CD4-positive, alpha-beta T cell treated with Interleukin-17A for 4 hours (primary cell): ENCODE results near the gene HCAR3.
"Not testable (repeated sequence)": the region's sequence is repeated elsewhere in the genome, so short reads cannot be mapped to it uniquely, and the experiment has no call there.

ENCODE experiments used
- DNase-seq: peaks from one replicate; pipeline ENCODE4 v3.0.0-alpha.2; 2020; ENCODE audit warnings: mixed read lengths

Gene HCAR3

DNA sequence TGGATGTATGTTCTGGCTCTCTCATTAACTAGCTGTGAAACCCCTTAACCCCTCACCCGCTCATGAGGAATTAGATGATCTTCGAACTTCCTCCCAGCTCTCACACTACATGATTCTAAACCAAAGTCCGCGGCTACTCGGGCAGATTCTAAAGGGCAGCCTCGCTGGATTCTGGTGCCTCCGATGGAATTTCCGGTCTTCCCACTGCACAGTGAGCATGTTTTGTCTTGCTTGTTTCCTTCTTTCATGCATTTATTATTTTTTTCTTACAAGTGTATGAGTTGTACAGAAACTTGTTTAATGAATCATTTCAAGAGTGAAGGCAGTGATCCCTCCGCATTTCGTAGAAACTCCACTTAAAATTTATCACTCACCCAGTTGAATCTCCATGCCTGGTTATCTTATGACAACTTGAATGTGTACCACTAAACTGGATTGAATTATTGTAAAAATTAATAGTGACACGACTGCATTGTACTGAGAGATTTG lies 4.5 kb upstream of the HCAR3 start:
- no peak for DNase-seq

DNA sequence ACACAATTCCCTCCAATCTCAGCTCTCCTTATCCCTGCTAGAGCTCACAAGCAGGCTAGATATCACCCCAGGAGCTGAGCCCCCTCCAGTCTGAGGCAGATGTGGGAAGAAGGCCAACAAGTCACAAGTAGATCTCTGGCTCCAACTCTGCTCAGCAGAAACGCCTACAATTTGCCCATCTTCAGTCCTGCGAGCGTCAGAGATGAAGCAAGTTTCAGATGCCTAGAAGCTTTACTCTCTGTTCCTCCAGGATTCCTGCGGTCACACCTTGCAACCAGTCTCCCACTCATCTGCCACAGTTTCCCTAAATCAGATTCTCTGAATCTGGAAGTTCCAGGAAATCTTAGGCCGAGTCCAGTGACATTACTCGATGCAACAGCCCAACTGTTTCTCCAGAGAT lies 1.4 kb downstream of the HCAR3 start:
- DNase-seq, result not testable (repeated sequence)

DNA sequence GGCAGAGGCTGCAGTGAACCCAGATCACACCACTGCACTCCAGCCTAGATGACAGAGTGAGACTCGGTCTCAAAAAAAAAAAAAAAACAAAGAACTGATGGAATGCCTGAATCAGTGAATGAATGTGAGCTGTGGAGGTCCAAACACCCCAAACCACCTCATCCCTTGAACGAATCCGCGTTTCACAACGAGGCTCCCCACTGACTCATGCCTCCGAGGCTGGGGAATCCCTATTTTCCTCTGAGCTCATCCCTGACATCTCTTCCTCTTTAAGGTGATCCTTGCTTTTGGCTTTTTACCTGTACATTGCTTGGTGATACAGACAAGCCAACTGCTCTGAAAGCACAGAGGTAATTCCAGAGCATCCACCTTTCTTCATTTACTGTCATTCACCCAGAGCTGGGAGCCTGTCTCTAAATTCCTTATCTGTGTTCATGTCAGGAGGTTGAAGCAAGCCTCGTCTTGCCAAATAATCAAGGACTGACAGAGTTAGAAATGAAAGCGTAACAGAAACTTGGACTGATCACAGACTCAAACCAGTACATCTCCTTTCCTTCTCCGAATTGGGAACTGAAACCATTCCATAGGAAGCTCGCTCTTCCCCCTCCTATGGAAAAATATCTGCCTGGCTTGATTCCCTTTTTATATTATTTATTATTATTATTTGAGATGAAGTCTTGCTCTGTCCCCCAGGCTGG lies 3.0 kb downstream of the HCAR3 start:
- not testable (repeated sequence) for DNase-seq

DNA sequence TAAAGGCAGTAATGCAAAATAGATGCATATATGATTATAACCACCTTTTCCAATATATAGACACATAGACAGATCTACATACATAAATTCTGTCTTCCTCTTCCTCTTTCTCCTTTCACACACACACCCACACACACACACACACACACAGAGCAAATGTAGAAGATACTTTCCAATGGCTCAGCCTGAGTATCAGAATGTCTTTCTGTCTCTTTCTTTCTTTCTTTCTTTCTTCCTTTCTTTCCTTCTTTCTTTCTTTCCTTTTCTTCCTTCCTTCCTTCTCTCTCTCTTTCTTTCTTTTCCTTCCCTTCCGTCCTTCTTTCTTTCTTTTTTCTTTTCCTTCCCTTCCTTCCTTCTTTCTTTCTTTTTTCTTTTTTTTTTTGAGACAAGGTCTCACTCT lies 5.3 kb downstream of the HCAR3 start:
- DNase-seq, result not testable (repeated sequence)

DNA sequence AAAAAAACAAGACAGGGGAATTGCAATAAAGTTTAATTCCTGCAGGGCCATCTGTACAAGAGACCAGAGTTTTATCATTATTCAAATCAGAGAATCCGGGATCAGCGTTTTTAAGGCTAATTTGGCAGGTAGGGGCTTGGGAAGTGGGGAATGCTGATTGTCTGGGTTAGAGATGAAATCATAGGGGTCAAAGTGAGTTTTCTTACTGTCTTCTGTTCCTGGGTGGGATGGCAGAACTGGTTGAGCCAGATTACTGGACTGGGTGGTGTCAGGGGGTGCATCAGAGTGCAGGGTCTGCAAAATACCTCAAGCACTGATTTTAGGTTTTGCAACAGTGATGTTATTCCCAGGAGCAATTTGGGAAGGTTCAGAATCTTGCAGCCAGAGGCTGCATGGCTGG lies 6.3 kb downstream of the HCAR3 start:
- not testable (repeated sequence) for DNase-seq

DNA sequence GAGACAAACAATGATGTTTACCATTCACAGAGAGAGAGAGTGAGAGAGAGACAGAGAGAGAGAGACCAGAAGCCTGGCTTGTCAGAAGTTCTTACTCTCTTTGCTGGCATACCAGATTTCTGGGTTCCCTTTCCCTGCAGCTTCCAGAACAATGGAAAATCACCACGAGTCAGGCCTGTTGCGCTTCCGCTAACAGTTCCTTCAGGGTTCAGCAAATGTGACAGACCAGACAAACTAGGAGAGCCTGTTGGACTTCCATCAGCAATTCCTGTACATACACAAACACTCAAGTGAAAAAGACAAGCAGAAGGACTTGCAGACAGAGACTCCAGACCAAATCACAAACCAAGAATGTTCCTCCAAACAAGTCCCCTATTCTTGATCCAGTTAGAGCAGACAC lies 7.3 kb downstream of the HCAR3 start:
- DNase-seq, result not testable (repeated sequence)

DNA sequence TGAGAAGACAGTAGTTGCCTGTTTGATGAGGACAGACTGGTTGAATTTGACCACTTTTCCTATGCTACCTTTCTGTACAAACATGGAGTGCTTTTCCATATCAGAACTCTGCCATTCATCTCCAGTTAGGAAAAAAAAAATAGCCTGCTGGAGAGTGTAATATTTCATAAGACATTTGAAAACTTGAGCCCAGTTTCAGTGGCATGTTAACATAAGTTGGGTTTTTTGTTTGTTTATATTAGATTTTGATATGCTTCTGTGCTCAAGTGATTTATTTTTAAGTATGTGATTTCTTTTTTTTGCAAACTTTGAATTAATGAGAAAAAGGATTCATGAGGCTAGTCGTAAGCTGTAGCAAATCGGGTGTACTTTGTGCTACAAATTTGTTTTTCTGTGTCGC lies 12.8 kb downstream of the HCAR3 start:
- DNase-seq, result not testable (repeated sequence)

DNA sequence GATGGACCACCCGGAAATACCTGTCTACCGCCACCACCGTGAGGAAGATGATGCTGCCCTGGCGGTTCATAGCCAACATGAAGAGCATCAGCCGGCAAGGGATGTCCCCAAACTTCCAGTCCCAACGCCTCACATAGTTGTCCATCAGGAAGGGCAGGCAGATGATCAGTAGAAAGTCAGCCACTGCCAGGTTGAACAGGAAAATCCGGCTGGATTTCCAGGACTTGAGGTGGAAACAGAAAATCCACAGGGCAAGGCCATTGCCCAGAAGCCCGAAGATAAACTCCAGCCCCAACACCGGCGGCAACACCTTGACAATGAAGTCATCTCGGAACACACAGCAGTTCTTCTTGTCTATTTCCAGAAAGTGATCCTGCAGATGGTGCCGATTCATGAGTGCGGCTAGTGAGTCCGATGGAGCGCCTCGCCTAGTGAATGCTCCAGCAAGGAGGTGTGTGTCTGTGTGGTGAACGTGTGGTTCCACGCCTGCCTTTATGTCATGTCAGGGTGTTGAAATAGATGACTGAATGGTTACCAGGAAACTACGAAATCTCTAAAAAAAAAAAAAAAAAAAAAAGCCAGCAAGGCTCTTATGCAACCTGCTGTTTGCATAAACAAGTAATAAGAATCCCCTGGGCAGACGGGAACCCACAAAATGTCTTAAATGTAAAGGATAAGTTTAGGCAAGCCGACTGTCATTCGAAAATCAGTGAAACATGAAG lies 13.6 kb downstream of the HCAR3 start, which contains the start of gene HCAR2:
Gene HCAR2 (minus strand): TSS at position 468 of the 722 bp plus-strand sequence. CDS start 74 bp downstream, at position 394.
- not testable (repeated sequence) for DNase-seq

DNA sequence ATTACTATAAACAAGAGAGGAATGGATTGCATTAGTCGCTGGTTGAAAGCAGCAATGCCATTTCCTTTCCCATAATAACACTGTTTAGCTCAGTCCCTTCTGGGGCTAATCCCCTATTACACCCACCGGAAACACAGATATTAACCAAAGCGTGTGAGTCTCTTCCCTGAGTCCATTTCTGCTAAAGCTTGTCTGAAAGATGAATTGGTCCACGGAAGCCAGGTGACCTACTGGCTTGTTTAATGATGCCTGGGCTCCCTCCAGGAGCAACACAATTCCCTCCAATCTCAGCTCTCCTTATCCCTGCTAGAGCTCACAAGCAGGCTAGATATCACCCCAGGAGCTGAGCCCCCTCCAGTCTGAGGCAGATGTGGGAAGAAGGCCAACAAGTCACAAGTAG lies 15.1 kb downstream of the HCAR3 start:
- not testable (repeated sequence) for DNase-seq

DNA sequence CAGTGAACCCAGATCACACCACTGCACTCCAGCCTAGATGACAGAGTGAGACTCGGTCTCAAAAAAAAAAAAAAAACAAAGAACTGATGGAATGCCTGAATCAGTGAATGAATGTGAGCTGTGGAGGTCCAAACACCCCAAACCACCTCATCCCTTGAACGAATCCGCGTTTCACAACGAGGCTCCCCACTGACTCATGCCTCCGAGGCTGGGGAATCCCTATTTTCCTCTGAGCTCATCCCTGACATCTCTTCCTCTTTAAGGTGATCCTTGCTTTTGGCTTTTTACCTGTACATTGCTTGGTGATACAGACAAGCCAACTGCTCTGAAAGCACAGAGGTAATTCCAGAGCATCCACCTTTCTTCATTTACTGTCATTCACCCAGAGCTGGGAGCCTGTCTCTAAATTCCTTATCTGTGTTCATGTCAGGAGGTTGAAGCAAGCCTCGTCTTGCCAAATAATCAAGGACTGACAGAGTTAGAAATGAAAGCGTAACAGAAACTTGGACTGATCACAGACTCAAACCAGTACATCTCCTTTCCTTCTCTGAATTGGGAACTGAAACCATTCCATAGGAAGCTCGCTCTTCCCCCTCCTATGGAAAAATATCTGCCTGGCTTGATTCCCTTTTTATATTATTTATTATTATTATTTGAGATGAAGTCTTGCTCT lies 16.4 kb downstream of the HCAR3 start:
- DNase-seq, result not testable (repeated sequence)

DNA sequence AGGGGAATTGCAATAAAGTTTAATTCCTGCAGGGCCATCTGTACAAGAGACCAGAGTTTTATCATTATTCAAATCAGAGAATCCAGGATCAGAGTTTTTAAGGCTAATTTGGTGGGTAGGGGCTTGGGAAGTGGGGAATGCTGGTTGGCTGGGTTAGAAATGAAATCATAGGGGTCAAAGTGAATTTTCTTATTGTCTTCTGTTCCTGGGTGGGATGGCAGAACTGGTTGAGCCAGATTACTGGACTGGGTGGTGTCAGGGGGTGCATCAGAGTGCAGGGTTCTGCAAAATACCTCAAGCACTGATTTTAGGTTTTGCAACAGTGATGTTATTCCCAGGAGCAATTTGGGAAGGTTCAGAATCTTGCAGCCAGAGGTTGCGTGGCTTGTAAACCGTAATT lies 19.7 kb downstream of the HCAR3 start:
- DNase-seq, result not testable (repeated sequence)

DNA sequence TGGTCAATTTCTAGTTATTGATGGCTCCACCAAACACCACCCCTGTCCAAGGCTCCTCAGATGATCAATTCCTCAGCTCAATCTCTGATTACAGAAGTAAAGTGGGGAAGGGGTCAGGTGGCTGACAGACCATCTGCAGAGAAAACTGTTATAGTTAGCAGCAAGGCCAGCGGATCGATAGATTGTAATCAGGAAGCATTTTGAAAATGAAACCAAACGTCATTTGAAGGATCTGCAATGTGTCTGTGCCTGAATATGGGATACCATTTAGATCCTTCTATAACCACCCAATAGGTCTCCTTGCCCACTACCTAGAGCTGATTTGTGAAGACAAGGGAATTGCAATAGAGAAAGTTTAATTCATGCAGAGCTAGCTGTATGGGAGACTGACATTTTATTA lies 25.0 kb downstream of the HCAR3 start:
- no peak for DNase-seq

DNA sequence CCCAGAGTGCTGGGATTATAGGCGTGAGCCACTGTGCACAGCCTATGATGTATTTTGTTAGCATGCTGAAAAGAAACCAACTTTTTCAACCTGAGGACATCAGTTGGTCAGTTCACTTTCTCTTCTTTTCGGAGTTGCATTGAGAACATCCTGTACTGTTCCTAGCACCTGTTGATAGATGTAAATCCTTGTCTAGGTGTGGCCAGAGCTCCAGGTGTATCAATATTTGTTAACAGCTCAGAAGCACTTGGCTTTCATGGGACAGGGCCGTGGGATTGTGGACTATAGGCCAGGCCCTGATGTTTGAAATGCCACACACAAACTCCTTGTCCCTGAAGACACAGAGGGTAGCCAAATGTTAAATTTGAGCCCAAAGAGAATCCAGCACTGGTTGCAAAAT lies 28.3 kb downstream of the HCAR3 start:
- no peak for DNase-seq

DNA sequence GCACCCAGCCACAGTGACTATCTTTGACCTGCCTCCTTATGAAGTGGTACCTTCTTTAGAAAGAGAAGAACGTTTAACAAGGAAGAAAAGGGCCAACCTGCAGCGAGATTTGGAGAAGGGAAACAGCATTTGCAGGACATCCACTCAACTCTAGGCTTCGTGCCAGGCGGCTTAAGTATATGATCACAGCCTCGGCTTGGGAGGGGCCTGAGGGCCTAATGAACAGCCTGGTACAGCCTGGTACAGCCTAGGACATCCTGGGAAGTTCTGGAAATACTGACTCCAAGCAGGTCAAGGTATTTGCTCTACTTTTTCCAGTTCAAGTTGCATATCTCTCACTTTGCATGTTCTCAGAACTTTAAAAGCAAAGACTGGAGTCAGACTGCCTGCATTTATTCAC lies 29.5 kb downstream of the HCAR3 start:
- DNase-seq, result no peak

DNA sequence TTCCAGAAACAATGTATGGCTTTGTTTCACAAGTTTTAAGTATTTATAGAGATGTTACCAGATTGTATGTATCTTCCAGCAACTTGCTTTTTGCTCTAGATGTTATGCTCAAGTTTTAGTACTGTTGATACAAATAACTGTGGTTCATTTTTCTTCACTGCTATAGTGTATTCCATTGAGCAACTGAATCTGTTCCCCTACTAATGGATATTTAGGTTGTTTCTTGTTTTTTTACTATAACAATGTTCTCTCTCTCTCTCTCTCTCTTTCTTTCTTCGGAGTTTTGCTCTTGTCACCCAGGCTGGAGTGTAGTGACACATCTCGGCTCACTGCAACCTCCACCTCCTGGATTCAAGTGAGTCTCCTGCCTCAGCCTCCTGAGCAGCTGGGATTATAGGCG lies 30.1 kb downstream of the HCAR3 start:
- no peak for DNase-seq

DNA sequence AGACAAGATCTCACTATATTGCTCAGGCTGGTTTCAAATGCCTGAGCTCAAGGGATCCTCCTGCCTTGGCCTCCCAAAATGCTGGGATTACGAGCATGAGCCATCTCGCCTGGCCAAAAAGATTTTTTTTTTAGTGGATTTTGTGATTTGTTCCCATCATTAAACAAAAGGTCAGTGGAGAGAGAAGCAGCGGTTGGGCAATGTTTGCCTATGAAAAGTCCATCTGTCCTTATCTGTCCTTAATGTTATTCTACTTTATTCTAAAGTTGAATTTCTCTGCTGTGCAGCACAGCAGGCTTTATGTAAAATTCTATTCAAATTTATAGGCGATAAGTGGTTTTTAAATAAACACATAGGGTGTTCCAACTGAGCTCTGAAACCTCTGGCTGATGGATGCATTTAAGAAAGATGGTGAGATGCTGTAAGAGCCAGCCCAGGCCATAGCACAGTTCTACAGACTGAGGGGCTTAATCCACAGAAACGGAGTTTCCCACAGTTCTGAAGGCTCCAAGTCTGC lies 32.3 kb downstream of the HCAR3 start:
- no peak for DNase-seq

DNA sequence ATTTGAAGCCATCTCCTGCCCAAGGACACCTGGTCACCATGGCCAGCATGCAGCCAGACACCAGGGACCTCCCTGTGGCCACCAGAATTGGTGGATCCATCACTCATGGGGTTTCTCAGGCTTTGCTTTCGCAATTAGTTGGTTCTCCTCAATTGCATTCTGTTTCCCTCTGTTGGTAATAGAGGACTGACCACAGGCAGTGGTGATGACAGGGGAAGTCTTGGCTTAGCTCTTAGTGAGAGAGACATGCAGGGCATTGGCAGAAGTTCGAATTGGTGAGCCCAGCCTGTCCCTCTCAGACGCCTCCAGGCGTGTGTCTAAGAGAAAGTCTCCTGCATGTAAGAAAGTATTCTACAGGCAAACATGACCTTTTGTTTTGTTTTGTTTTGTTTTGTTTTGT lies 34.8 kb downstream of the HCAR3 start:
- DNase-seq, result no peak

DNA sequence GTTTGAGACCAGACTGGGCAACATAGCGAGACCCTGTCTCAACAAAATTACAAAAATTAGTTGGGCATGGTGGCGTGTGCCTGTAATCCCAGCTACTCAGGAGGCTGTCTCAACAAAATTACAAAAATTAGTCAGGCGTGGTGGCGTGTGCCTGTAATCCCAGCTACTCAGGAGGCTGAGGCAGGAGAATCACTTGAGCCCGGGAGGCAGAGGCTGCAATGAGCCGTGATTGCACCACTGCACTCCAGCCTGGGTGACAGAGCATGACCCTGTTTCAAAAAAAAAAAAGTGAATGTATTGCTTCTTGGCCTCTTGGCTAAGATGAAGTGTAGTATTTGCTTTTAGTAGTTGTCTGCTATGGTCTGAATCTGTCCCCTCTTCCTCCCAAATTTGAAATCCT lies 35.6 kb downstream of the HCAR3 start:
- not testable (repeated sequence) for DNase-seq

DNA sequence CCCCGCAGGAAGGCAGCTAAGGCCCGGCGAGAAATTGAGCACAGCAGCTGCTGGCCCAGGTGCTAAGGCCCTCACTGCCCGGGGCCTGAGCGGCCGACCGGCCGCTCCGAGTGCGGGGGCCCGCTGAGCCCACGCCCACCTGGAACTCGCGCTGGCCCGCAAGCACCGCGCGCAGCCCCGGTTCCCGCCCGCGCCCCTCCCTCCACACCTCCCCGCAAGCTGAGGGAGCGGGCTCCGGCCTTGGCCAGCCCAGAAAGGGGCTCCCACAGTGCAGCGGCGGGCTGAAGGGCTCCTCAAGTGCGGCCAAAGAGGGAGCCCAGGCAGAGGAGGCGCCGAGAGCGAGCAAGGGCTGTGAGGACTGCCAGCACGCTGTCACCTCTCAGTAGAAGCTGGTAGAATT lies 39.8 kb downstream of the HCAR3 start:
- DNase-seq, result not testable (repeated sequence)

DNA sequence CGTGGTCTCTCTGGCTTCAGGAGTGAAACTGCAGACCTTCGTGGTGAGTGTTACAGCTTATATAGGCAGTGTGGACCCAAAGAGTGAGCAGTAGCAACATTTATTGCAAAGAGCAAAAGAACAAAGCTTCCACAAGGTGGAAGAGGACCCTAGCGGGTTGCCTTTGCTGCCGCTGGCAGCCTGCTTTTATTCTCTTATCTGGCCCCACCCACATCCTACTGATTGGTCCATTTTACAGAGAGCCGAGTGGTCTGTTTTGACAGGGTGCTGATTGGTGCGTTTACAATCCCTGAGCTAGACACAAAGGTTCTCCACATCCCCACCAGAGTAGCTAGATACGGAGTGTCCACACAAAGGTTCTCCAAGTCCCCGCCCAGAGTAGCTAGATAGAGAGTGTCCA lies 40.6 kb downstream of the HCAR3 start:
- not testable (repeated sequence) for DNase-seq

DNA sequence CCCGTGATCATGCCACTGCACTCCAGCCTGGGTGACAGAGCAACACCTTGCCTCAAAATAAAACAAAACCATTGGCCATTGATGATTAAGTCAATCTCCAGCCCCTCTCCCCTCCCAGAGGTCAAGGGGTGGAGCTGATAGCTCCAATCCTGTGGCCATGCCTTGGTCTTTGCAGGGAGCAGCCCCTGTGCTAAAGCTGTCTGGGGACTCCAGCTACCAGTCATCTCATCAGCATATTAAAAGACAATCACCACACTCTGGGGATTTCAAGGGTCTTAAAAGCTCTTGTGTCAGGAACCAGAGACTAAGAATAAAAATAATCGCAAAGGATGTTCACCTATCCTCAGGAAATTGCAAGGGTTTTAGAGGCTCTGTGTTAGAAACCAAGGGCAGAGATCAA lies 44.1 kb downstream of the HCAR3 start:
- DNase-seq, result no peak

DNA sequence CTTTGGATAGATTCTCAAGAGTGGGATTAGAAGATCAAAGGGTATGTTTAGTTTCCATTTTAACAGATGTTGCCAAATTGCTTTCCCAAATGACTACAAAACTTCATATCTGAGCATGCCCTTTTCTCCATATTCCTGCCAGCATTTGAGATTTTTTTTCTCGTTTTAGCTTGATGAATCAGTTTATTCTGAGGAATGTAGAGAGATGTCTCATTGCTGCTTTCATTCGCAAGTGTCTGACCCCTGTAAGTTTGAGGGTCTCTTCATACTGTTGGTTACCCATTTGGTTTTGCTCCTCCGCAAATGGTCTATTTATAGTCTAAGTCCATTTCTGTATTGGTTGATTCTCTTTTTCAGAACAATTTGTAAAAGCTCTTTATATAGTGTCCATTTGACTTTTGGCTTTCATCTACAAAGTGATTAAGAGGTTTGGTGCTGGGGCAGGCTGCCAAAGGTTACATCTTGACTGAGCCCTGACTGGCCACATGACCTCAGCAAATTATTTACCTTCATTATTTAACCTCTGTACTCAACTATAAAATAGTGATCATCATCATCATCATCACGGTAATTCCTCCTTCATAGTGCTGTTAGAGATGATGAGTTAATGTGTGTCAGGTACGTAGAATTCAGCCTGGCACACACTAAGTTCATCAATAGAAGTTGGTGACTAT lies 47.1 kb downstream of the HCAR3 start:
- DNase-seq, result no peak

DNA sequence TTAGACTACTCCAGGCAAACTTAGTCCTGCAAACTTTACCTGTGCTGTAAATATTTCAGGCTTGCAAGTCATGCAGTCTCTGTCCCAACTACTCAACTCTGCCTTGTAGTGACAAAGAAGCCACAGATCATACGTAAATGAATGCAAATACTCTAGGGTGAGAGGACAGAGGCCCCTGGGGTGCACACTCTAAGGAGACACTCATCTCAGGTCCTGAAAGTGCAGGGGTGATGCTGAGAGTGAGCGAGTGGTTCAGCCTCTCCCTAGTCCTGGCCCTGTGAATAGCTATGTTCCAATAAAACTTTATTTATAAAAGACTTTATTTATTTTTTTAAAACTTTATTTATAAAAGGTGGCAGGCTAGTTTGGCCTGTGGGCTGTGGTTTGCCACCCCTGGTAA lies 48.3 kb downstream of the HCAR3 start:
- no peak for DNase-seq
